H1 (cell line): ENCODE measurements around the gene ADAMTS1. TPM values are rescaled to one million over a fixed set of nuclear protein-coding genes. Genes with fewer than 3 reads are reported as not detected.

Experiments used
- CTCF ChIA-PET: fragments of 300-600 bp; sonication (Branson Sonifier 250); formaldehyde crosslinking; loops from one replicate; lab custom pipeline; 2021; ENCODE audit not compliant: partially characterized antibody; lab: Charles Lee
- POLR2A ChIA-PET: fragments of 300-600 bp; sonication (Branson Sonifier 250); formaldehyde crosslinking; loops from one replicate; lab custom pipeline; 2021; ENCODE audit warnings: inconsistent platforms; ENCODE audit not compliant: partially characterized antibody; lab: Charles Lee
- DNase-seq, 2 experiments: peaks; one replicate each; pipeline versions ENCODE4 v3.0.0 to v3.0.0-alpha.2; 2010 to 2022; ENCODE audit warnings: low spot score in 2 of 2, low read depth in 1 of 2, mixed read lengths in 1 of 2
- FAIRE-seq: peaks from 2 replicates; lab custom pipeline; 2011; peaks lifted over from hg19 to GRCh38; lab: Jason Lieb, UNC
- H2AFZ ChIP-seq: 2 replicates; pipeline ENCODE4 v1.8.1; 2012; ENCODE audit warnings: low read length, inconsistent platforms
- H2AK5ac ChIP-seq: 2 replicates; pipeline ENCODE4 v1.6.1; 2013; ENCODE audit warnings: low read depth, low read length
- H2BK120ac ChIP-seq: replicated peaks from 2 replicates; pipeline ENCODE3; 2013; ENCODE audit warnings: low read depth, low read length, inconsistent platforms
- H2BK12ac ChIP-seq: 2 replicates; pipeline ENCODE4 v1.6.1; 2013; ENCODE audit warnings: low read depth, low read length
- H2BK15ac ChIP-seq: 2 replicates; pipeline ENCODE4 v1.6.1; 2013; ENCODE audit warnings: low read length
- H2BK20ac ChIP-seq: 2 replicates; pipeline ENCODE4 v1.6.1; 2013; ENCODE audit warnings: low read length
- H2BK5ac ChIP-seq: 2 replicates; pipeline ENCODE4 v1.6.1; 2013; ENCODE audit warnings: low read depth, low read length
- H3K14ac ChIP-seq: 2 replicates; pipeline ENCODE4 v1.6.1; 2013; ENCODE audit warnings: inconsistent platforms; ENCODE audit not compliant: insufficient read length
- H3K18ac ChIP-seq: 2 replicates; pipeline ENCODE4 v1.6.1; 2013; ENCODE audit warnings: low read length; ENCODE audit errors: extremely low read depth
- H3K23ac ChIP-seq: 2 replicates; pipeline ENCODE4 v1.6.1; 2013; ENCODE audit warnings: inconsistent platforms; ENCODE audit not compliant: insufficient read length
- H3K23me2 ChIP-seq: 2 replicates; pipeline ENCODE4 v1.6.1; 2013; ENCODE audit warnings: low read depth, low read length
- H3K27ac ChIP-seq: 2 replicates; pipeline ENCODE4 v1.6.1; 2011; ENCODE audit warnings: low read depth, low read length, inconsistent platforms
- H3K27me3 ChIP-seq, 4 experiments: replicated peaks in 1 of 4; 1 replicate in 1 of 4; 2 replicates in 3 of 4; pipeline versions ENCODE4 v1.6.1 to v1.8.1; 2011 to 2013; ENCODE audit warnings: low read length in 3 of 4, mild to moderate bottlenecking in 3 of 4, inconsistent platforms in 2 of 4, mixed read lengths in 2 of 4, moderate library complexity in 1 of 4; ENCODE audit not compliant: control insufficient read depth in 3 of 4, insufficient read depth in 3 of 4; ENCODE audit errors: extremely low read depth in 1 of 4
- H3K36me3 ChIP-seq, 4 experiments: 2 replicates each; pipeline versions ENCODE4 v1.6.1 to v1.8.1; 2011 to 2013; ENCODE audit warnings: mild to moderate bottlenecking in 4 of 4, low read length in 3 of 4, moderate library complexity in 2 of 4, control low read depth in 1 of 4, inconsistent platforms in 1 of 4; ENCODE audit not compliant: insufficient read depth in 4 of 4, control insufficient read depth in 2 of 4
- H3K4ac ChIP-seq: replicated peaks from 2 replicates; pipeline ENCODE3; 2013; ENCODE audit warnings: low read length, low read depth, mixed read lengths, inconsistent platforms; ENCODE audit not compliant: insufficient read length
- H3K4me1 ChIP-seq, 4 experiments: replicated peaks in 1 of 4; 1 replicate in 1 of 4; 2 replicates in 3 of 4; pipeline versions ENCODE4 v1.6.1 to v1.8.1; 2011 to 2013; ENCODE audit warnings: low read length in 3 of 4, inconsistent platforms in 2 of 4, mixed read lengths in 1 of 4; ENCODE audit not compliant: insufficient read depth in 4 of 4, control insufficient read depth in 3 of 4
- H3K4me2 ChIP-seq, 2 experiments: 2 replicates each; pipeline versions ENCODE4 v1.6.1 to v1.8.1; 2011 to 2013; ENCODE audit warnings: low read depth in 2 of 2, low read length in 2 of 2, control low read depth in 1 of 2, inconsistent platforms in 1 of 2, mild to moderate bottlenecking in 1 of 2; ENCODE audit not compliant: insufficient read depth in 1 of 2
- H3K4me3 ChIP-seq, 4 experiments: fragments of 200-600, 300-600 bp in 1 of 4; sonication (generic), shearing (Covaris generic), sonication (Bioruptor Twin) in 1 of 4; 2 replicates each; pipeline versions ENCODE4 v1.5.1 to v1.8.1; 2011 to 2016; ENCODE audit warnings: low read length in 4 of 4, low read depth in 3 of 4, control low read depth in 2 of 4, inconsistent platforms in 2 of 4, mild to moderate bottlenecking in 2 of 4, mixed read lengths in 1 of 4, moderate library complexity in 1 of 4; ENCODE audit not compliant: insufficient read depth in 2 of 4; ENCODE audit errors: extremely low read depth in 1 of 4
- H3K56ac ChIP-seq: replicated peaks from 2 replicates; pipeline ENCODE3; 2013; ENCODE audit warnings: low read depth, mild to moderate bottlenecking, mixed read lengths, low read length, inconsistent platforms; ENCODE audit not compliant: insufficient read length
- H3K79me1 ChIP-seq: 2 replicates; pipeline ENCODE4 v1.6.1; 2013; ENCODE audit warnings: low read depth, low read length, control low read depth
- H3K79me2 ChIP-seq, 2 experiments: 2 replicates each; pipeline versions ENCODE4 v1.6.1 to v1.8.1; 2012 to 2013; ENCODE audit warnings: low read length in 2 of 2, mild to moderate bottlenecking in 2 of 2, inconsistent platforms in 1 of 2; ENCODE audit not compliant: insufficient read depth in 2 of 2, control insufficient read depth in 1 of 2
- H3K9ac ChIP-seq, 4 experiments: replicated peaks in 1 of 4; 1 replicate in 1 of 4; 2 replicates in 3 of 4; pipeline versions ENCODE4 v1.6.1 to v1.8.1; 2011 to 2013; ENCODE audit warnings: low read depth in 3 of 4, low read length in 3 of 4, control low read depth in 2 of 4, mild to moderate bottlenecking in 2 of 4, moderate library complexity in 2 of 4, inconsistent platforms in 1 of 4; ENCODE audit errors: extremely low read depth in 1 of 4
- H3K9me3 ChIP-seq, 2 experiments: 2 replicates each; pipeline versions ENCODE4 v1.6.1 to v1.8.1; 2012 to 2013; ENCODE audit warnings: mild to moderate bottlenecking in 2 of 2, moderate library complexity in 2 of 2, control low read depth in 1 of 2, inconsistent platforms in 1 of 2, low read depth in 1 of 2, low read length in 1 of 2, mixed read lengths in 1 of 2; ENCODE audit not compliant: insufficient read depth in 2 of 2
- H4K20me1 ChIP-seq, 2 experiments: replicated peaks in 1 of 2; 2 replicates each; pipeline versions ENCODE3 to v1.8.1; 2011 to 2013; ENCODE audit warnings: inconsistent platforms in 2 of 2, low read length in 2 of 2, mild to moderate bottlenecking in 1 of 2; ENCODE audit not compliant: insufficient read depth in 2 of 2, control insufficient read depth in 1 of 2
- H4K5ac ChIP-seq: 2 replicates; pipeline ENCODE4 v1.6.1; 2013; ENCODE audit warnings: low read length, low read depth, mixed read lengths, inconsistent platforms; ENCODE audit not compliant: insufficient read length
- H4K8ac ChIP-seq: 2 replicates; pipeline ENCODE4 v1.8.0; 2013; ENCODE audit warnings: mild to moderate bottlenecking, moderate library complexity, low read length, inconsistent platforms; ENCODE audit not compliant: insufficient read depth; ENCODE audit errors: extremely low read depth
- H4K91ac ChIP-seq: replicated peaks from 2 replicates; pipeline ENCODE3; 2013; ENCODE audit warnings: low read length, mixed read lengths, inconsistent platforms; ENCODE audit not compliant: insufficient read length
- BACH1 ChIP-seq: IDR thresholded peaks from 2 replicates; pipeline ENCODE4 v1.6.1; 2012; ENCODE audit warnings: low read length, improper control_type of control experiment
- EP300 ChIP-seq, 2 experiments: IDR thresholded peaks; 1 replicate in 1 of 2; 2 replicates in 1 of 2; pipeline ENCODE4 v1.6.1; 2011 to 2012; ENCODE audit warnings: low read depth in 2 of 2, low read length in 2 of 2, mild to moderate bottlenecking in 2 of 2, borderline replicate concordance in 1 of 2, inconsistent platforms in 1 of 2, moderate library complexity in 1 of 2
- GTF2F1 ChIP-seq: IDR thresholded peaks from 2 replicates; pipeline ENCODE4 v1.6.1; 2012; ENCODE audit warnings: low read depth, low read length, improper control_type of control experiment, borderline replicate concordance
- HDAC6 ChIP-seq: IDR thresholded peaks from one replicate; pipeline ENCODE4 v1.7.1; 2012; ENCODE audit warnings: low read depth, mild to moderate bottlenecking, inconsistent platforms, low read length, moderate library complexity
- KDM5A ChIP-seq: fragments of 200-600 bp; IDR thresholded peaks from 2 replicates; pipeline ENCODE4 v1.7.1; 2012; ENCODE audit warnings: mild to moderate bottlenecking, low read length, inconsistent platforms, mixed read lengths
- PHF8 ChIP-seq: fragments of 200-600 bp; sonication (generic); conservative IDR thresholded peaks from 2 replicates; pipeline ENCODE4 v1.7.1; 2012; ENCODE audit warnings: low read depth, mild to moderate bottlenecking, inconsistent platforms, low read length, moderate library complexity
- SRF ChIP-seq: IDR thresholded peaks from 2 replicates; pipeline ENCODE4 v1.6.1; 2011; ENCODE audit warnings: mild to moderate bottlenecking, low read depth, low read length, moderate library complexity
- WGBS, 2 experiments: shearing (Covaris generic) in 1 of 2; methylation state at CpG; one replicate each; pipeline versions ENCODE4 v1.1.6 to v1.1.7; 2013 to 2015; ENCODE audit warnings: low lambda C conversion rate in 2 of 2, mixed read lengths in 2 of 2, inconsistent platforms in 1 of 2, low coverage in 1 of 2, missing lambda C conversion rate in 1 of 2; ENCODE audit not compliant: insufficient replicate concordance in 2 of 2, insufficient coverage in 1 of 2, insufficient read length in 1 of 2; ENCODE audit errors: extremely low coverage in 1 of 2, missing lambda C conversion rate in 1 of 2; 5-methylcytosine and 5-hydroxymethylcytosine counted together
- polyA plus RNA-seq, 7 experiments: library from polyadenylated mRNA; depleted of rRNA in 3 of 7; stranded (reverse) in 5 of 7; unstranded in 2 of 7; fragments of >200 nt in 5 of 7; fragments of 200-250 nt in 2 of 7; gene quantifications; 1 replicate in 5 of 7; 2 replicates in 1 of 7; 4 replicates in 1 of 7; pipeline versions ENCODE4 v1.2.1 to v1.2.3, GENCODE V29; 2011 to 2013; ENCODE audit warnings: missing spikeins in 2 of 7, mixed read lengths in 2 of 7
- total RNA-seq: library from RNA; stranded (reverse); fragmentation: NEBNext Ultra II Directional; extraction: Animal tissue kit (Norgen Biotek cat#: 25700); gene quantifications from 2 replicates; pipeline ENCODE4 v1.2.1, GENCODE V29; 2021

Gene ADAMTS1
- total and polyA plus RNA-seq, 2 of the 8 experiments (the other 6 are each of a cell fraction or from before 2014, with no cell fraction given) = 10.7 to 22.4 TPM

- 91 to 100% methylated on average over 1 to 5 of the region's 5 CpGs for WGBS, 2 experiments
- H3K23ac ChIP-seq = no peak overlapping the region
- H3K56ac ChIP-seq = no peak overlapping the region
- no peak for TF ChIP-seq SRF
- TF ChIP-seq HDAC6 = no peak
- TF ChIP-seq GTF2F1 = no peak
- no peak for TF ChIP-seq PHF8
- TF ChIP-seq BACH1 = no peak
- TF ChIP-seq KDM5A = no peak
- TF ChIP-seq EP300 (IDR thresholded peaks at IDR 0.05; ENCODE audit: borderline replicate concordance in 1 of 2, low read depth in 2 of 2, low read length in 2 of 2) = no peak
- H2BK5ac ChIP-seq = no peak overlapping the region
- no peak overlapping the region for H2AFZ ChIP-seq
- no peak overlapping the region for H3K4me3 ChIP-seq
- H3K9ac ChIP-seq = no peak overlapping the region
- no peaks in the 10 kb centered on the region for H4K20me1 ChIP-seq
- no peak overlapping the region for H2BK120ac ChIP-seq
- H3K79me2 ChIP-seq = no peaks in the 10 kb centered on the region
- no peaks in the 10 kb centered on the region for H3K4me1 ChIP-seq
- no peaks in the 10 kb centered on the region for H3K9me3 ChIP-seq
- no peak overlapping the region for H4K5ac ChIP-seq
- H3K27ac ChIP-seq = no peak overlapping the region
- DNase-seq (no peak), FAIRE-seq (no peak)
- H3K79me1 ChIP-seq = no peaks in the 10 kb centered on the region
- no peak overlapping the region for H2BK15ac ChIP-seq
- no peak overlapping the region for H3K14ac ChIP-seq
- no peak overlapping the region for H3K4ac ChIP-seq
- H4K91ac ChIP-seq = no peak overlapping the region
- H4K8ac ChIP-seq = no peak overlapping the region
- no peaks in the 10 kb centered on the region for H3K23me2 ChIP-seq
- H3K27me3 ChIP-seq = peaks cover 0 to 1% (median 0%) of the 10 kb centered on the region in 4 experiments; a peak in 1 of 7 replicates
- no peak overlapping the region for H3K18ac ChIP-seq
- no peak overlapping the region for H2AK5ac ChIP-seq
- ChIA-PET CTCF (interaction anchor here (1.2 to 2.1 kb wide), 2 partner anchors 9 to 73 kb away, joined by 3 to 8 read pairs; no protein-coding TSS in a partner anchor), POLR2A (no interaction called here)
- no peak overlapping the region for H3K4me2 ChIP-seq
- no peak overlapping the region for H2BK12ac ChIP-seq
- no peaks in the 10 kb centered on the region; a peak in 1 of 8 replicates for H3K36me3 ChIP-seq
- no peak overlapping the region for H2BK20ac ChIP-seq
These were observed 43.7 kb upstream of the ADAMTS1 start for GRCh38 chr21:26888931-26889330.
